ENCODE results near the gene THY1.
"Not testable (repeated sequence)": the region's sequence is repeated elsewhere in the genome, so short reads cannot be mapped to it uniquely, and the experiment has no call there.

Gene THY1

GRCh38 chr11:119445379-119445778 lies 22.4 kb upstream of the THY1 start:
- DNase-seq = no peak

DNA sequence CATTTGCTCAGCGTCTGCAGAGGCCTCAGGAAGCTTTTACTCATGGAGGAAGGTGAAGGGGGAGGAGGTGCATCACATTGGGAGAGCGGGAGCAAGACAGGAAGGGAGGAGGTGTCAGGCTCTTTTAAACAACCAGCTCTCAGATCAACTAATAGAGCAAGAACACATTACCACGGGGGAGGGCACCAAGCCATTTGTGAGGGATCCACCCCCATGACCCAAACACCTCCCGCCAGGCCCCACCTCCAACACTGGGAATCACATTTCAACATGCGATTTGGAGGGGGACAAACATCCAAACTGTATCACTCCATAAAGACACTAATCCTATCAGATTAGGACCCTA lies 18.9 kb upstream of the THY1 start:
- no peak for DNase-seq

- DNase-seq = no peak
Measured at GRCh38 chr11:119438599-119438998, 15.6 kb upstream of the THY1 start.

GRCh38 chr11:119437521-119437920 lies 14.5 kb upstream of the THY1 start:
- not testable (repeated sequence) for DNase-seq

DNA sequence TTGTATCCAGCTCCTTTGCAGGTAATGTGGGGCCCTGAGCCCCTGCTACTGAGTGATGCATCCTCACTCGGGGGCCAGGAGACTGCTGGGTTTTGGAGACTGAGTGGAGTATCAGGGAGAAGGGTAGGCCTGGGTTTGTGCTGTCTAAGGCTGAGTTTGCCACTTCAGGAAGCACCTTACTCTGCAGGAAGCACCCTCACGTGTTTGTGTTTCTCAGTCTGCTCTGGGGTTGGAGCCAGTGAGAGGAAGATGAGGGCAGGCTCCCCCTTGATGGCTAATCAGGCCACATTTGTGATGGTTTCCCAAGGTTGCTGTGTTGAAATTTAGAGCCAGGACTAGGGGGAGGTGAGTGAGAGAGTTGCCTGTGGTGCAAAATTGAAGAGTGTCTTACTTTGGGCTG lies 13.7 kb upstream of the THY1 start:
- no peak for DNase-seq

DNA sequence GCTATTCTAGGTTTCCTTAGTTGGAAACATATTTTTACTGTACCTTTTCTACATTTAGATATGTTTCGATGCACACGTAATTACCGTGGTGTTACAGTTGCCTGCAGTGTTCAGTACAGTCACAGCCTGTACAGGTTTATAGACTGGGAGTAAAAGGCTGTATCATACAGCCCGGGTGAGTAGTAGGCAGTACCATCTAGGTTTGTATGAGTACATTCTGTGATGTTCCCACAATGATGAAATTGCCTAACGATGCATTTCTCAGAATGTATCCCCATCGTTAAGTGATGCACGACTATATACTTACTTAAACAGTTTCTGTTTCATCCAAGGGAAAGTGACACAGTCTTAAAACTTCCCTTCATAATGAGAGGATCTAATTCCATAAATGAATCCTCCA lies 13.1 kb upstream of the THY1 start:
- DNase-seq = no peak

- no peak for DNase-seq
Measured at GRCh38 chr11:119434591-119435330, 11.8 kb upstream of the THY1 start.

- DNase-seq = no peak
Measured at GRCh38 chr11:119433358-119433725, 10.4 kb upstream of the THY1 start.

GRCh38 chr11:119432484-119433357 lies 9.7 kb upstream of the THY1 start:
- no peak for DNase-seq

- no peak for DNase-seq
Measured at GRCh38 chr11:119431523-119431922, 8.6 kb upstream of the THY1 start.

GRCh38 chr11:119427279-119427678 lies 4.3 kb upstream of the THY1 start:
- DNase-seq = no peak

DNA sequence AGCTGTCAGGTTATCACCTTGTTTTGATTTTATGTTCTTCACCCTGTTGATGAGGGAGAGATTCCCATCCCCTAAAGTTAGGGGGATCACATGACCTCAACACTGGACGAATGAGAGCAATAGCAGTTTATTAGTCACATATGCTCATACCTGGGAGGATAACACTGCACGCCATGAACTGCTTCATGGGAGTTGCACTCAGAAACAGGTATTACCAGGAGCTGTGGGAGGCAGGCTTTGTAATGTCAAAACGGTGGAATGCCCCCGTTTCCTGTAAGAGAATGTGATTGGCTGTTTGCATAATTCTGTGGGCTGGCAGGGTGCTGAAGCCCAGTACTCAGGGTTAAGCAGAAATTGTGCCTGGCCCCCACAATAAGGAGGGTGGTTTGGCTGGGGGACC lies 3.2 kb upstream of the THY1 start:
- DNase-seq = no peak

DNA sequence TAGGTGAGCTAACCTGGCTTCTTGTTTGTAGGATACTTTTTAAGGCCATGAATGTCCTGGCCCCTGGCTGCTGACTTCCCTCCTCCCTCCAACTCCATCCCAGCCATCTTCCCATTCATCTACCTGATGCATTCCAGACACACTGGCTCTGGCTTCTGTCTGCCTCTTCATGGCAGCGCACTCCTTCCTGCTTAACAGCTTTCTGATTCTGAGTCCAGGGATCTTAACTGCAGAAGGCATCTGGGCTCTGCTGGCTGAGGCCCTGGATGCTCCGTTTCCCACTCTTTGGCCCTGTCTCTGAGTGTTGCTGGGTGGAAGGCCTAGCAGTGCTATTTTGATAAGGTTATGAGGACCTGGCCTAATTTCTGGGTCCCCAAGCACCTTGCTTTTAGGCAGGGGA lies 1.8 kb upstream of the THY1 start:
- no peak for DNase-seq

GRCh38 chr11:119424276-119424675 lies 1.3 kb upstream of the THY1 start:
- DNase-seq = no peak

DNA sequence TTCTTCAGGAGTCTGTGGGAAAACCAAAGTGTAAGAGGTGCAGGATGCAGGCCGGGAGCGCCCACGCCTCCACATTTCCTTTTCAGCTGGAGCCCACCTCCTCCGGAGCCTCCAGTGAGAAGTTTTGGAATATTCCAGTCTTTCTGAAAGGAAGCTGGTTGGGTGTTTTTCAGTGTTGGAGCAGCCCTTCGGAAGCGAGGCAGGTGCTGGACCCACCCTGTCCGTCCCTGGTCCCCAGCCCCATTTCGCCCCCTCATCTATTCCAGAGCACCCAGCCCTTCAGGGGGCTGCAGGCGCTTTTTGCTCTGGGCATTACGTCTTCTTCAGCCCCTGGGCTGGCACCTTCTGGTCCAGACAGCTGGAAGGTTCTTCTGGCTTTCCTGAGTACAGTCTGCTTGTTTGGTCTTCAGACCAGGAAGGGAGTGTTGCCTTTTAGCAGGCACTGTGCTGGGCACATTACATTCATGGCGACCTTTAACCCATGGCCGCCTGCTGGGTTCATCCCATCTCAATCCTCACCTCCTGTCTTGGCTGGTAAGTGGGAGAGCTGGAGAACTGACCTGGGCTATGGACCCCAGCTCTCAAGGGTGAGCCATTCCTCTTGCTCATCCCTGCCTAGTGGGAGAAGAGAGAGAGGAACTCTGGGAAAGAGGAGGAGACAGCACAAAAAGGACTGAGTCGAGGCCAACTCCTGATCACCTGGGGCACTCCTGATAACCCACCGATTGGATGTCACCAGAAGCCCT lies 710 bp upstream of the THY1 start:
- DNase-seq = no peak

DNA sequence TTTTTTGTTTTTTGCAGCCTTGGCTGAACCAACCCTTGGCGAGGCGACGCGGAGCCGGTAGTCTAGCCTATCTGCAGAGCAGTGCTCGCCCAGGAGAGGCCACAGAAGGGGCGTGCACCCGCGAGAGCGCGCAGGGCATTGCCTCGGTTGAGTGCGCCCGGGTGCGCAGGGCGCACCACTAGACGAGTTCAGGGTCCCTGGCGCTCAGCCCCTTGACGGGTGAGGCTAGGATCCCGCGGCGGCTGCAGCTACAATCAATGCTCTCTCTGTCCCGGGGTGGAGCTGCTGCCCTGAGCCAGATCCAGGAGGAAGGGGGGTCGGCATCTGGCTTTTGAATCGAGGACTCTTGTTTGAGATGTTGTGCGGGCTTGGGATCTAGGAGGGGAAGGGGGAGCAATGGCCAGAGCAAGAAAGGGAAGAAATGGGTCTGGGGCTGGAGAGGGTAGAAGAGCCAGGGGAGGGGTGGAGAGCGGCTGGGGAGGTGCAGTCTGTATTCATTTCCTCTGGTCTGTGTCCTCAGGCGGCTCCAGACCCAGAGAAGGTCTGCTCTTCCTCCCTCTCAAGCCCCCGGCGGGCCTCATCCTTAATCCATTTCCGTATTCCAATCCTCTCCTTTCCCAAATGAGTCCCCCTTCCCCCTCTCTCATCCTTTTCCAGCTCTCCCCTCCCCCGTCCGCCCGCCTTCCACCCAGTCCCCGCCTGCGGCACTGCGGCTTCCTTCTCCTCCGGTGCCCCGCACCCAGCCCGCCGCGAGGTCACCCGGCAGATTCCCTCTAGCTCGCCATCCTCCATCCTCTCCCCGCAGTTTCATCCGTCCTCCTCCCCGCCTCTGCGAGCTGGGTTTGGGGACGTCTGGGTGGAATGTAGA lies 797 bp downstream of the THY1 start:
- no peak for DNase-seq

DNA sequence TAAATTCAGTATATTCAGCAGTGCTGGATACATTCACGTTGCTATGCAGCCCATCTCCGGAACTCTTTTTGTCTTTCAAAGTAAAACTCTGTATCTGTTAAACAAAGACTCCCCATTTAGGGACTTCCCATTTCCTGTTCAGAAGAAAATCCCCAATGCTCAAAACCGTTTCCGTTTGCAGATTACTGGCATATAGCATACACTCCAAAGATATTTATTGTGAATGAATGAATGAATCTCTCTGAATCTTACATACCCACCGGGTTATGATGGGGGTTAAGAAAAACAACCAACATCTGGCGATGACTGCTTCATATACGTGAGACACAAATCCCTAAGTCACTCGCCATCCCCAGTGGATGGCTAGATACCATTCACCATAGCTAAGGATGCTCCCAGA lies 1.6 kb downstream of the THY1 start:
- DNase-seq = no peak

DNA sequence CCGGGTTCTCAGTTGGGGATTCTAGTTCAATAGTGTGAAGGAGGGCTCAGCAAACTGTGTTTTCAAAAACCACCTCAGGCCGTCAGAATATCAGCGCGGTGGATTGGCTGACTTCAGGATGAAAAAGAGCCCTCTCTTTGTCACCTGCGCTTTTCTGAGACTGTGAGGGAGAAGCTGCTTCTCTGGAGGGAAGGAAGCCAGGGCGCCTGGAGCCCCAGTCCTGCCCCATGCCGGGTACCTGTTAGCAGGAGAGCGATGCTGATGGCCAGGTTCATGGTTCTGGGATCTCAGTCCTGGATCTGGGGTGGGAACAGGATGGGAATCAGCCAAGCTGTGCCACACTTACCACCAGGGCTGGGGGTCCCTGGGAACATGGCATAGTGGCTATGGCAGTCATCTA lies 2.3 kb downstream of the THY1 start:
- DNase-seq = no peak

- no peak for DNase-seq
Measured at GRCh38 chr11:119419834-119420492, 3.0 kb downstream of the THY1 start.

- DNase-seq = no peak
Measured at GRCh38 chr11:119419246-119419645, 3.7 kb downstream of the THY1 start.

DNA sequence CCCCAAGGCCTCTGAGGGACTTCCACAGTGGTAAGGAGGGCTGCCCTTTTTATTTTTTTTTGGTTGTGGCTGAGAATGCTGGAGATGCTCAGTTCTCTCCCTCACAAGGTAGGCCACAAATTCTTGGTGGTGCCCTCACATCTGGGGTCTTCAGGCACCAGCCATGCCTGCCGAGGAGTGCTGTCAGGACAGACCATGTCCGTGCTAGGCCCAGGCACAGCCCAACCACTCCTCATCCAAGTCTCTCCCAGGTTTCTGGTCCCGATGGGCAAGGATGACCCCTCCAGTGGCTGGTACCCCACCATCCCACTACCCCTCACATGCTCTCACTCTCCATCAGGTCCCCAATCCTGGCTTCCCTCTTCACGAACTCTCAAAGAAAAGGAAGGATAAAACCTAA lies 4.2 kb downstream of the THY1 start:
- DNase-seq = no peak

All from activated CD4-positive, alpha-beta T cell treated with anti-CD3 and anti-CD28 coated beads, Interleukin-10, Interleukin-2, amounts not matched to agents 100 ng/mL and 50 ng/mL, durations not matched to agents 16 hours and 8 hours (primary cell).